Activated CD4-positive, alpha-beta T cell treated with anti-CD3 and anti-CD28 coated beads, Interleukin-2, amount 50 U/mL, for 1 hour (primary cell): ENCODE measurements around the gene GCLM.
A peak's percentile ranks its signal among the peaks of the same experiment; 100 is the strongest.
"Not testable (repeated sequence)": the region's sequence is repeated elsewhere in the genome, so short reads cannot be mapped to it uniquely, and the experiment has no call there.

Source experiments
- DNase-seq: peaks from one replicate; pipeline ENCODE4 v3.0.0-alpha.2; 2020

Gene GCLM

DNA sequence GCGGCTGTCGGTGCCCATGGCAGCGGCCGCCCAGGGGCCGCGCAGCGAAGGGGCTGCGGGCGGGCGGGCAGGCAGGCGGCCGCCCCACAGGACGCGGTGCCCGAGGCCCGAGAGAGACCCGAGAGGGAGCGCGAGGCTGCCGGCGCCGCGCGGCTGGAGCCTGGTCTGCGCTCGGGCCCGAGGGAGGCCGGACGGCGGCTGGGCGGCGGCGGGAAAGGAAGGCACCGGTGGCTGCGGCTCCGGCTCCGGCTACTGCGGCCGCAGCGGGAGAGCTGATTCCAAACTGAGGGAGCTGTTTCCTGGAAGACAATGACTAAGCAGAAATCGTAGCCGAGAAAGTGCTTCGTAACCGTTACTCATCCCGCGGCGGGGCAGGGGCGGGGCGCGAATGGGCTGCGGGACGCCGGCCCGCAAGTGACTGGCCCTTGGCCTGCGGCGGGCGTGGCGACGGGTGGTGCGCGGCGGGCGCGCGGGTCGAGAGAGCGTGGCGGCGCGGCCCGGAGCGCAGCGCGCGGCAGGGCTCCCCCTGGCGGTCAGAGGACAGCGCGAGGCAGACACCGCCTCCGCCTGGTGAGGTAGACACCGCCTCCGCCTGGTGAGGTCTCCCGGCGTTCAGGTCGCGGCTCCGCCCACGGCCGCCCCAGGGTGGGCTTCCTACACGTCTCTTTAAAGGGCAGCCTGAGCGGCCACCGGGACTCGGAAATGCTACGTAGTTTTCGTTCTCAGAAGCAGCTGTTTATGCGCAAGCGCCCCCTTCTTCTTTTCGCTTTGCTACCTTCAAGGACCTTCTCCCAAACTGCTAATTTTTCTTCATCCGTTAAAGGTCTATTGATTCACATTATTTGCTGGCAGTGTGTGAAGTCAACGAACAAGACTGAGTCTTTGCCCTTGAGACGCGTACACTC, at the start of gene GCLM:
TSS of gene GCLM (minus strand) at position 285 of the 905 bp plus-strand sequence. CDS start at position 18, 267 bp downstream.
- peak; percentile 88 for DNase-seq

DNA sequence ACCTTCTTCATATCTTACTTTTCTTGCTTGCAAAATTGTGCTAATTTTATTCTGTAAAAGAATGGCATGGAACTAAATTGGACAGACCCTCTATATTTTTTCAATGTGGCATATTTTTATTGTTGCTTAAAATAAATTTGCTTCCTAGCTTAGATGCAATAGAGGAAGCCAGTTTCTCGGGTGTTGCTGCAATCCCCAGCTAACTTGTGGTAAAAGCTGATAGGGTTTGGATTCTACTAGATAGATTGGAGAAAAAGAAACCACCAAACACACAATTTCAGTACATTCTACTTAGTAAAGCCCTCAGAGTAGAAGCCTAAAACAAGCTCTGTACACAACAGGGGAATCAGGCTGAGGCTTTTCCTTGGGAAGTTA, 49.5 kb upstream of the GCLM start:
- DNase-seq: no peak

DNA sequence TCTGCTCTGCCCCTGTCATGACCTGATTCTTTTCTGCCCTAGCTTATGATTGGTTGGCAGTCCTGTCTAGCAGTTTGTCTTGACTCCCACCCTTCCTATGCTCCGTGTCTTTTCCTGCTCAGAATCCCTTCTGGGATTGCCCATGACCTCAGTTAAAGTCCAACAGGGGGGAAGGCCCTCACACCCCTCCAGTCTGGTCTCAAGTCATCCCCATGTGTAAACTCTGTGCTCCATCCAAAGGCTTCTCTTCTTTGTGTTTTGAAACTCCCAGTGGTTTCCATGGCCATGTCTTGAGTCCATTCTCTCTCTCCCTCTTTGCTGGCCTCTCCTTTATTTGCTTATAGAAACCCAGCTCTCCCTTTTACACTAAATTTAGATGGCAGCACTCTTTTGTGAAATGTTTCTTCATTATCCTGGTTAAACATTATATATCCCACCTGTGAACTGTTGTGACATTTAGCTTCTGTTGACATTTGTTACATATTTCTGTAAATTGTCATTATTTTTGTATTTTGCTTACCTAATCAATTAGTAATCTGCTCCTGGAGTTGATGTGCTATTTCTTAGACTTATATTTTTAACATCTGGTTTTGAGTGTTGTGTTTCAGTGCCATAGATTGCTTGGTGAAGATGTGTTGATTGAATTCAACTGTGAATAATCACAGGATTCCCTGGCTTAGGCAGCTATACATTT, 48.9 kb upstream of the GCLM start:
- no peak for DNase-seq

- DNase-seq: no peak
Observed at GRCh38 chr1:93955765-93956164, 46.5 kb upstream of the GCLM start.

GRCh38 chr1:93947002-93947686, 37.9 kb upstream of the GCLM start:
- not testable (repeated sequence) for DNase-seq

DNA sequence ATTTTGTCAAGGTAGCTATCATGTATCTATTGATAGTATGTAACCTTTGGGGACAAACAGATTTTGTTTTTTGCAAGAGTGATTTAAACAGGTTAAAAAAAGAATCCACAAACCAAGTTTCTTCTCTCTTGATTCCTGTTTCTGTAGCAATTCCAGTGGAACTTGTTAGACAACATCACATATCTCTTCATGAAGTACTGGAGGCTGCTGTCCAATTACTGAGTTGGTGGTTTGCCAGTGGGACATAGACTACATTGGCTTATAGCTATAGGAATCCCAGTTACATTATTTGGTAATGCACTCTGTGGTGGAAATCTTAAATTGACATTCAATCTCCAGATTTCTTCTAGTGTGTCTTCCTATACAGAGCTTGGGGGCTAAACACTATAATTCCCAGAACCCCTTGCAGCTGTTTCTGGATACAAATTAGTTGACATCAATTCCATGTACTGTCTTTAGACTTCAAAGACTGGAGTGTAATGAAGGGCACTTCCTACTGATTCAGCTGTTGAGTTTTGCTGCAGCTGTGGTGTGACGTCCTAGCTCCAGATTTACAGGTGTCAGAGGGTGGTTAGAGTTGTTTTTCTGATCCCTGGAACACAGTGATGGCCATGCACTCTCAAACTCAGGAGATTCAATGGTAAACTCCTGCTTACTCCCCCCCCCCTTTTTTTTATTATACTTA, 29.4 kb upstream of the GCLM start:
- no peak for DNase-seq

- DNase-seq: no peak
Observed at GRCh38 chr1:93937997-93938396, 28.8 kb upstream of the GCLM start.

- DNase-seq: no peak
Observed at GRCh38 chr1:93925206-93925605, 16.0 kb upstream of the GCLM start.

DNA sequence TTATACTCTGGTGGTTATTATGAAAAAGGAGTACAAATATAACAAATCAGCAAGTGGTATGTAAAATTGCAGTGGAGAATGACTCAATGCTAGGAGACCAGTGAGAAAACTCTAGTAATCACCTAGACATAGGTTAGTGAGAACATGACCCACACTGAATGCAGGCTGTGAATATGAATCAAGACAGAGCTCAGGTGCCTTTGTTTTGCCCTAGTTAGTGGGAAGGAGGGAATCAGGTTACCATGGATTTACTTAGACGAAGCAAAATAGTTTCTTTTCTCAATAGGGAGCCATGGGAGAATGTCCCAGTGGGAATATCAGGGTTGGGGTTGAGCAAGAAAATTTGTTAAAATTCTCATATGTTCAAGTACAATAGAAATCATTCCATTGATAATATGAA, 10.6 kb upstream of the GCLM start:
- DNase-seq: no peak

- DNase-seq: no peak
Observed at GRCh38 chr1:93917302-93917701, 8.1 kb upstream of the GCLM start.

- DNase-seq: not testable (repeated sequence)
Observed at GRCh38 chr1:93910880-93911279, 1.6 kb upstream of the GCLM start.

DNA sequence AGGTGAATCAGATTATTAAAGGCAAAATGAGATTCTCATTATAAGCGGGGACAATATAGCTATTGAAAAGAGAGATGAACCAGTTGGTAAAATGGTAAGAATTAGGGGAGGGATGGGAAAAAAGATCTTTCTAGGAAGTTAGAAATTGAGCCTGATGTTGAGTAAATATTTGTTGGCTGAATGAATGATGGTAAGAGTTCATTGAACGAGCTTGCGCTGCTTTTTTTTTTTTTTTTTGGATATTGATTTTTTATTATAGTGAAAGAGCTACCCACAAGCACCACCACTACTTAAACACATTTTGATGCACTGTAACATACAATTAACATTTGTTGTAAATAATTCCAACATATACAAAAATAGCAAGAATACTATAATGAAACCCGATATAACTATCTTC, 1.1 kb upstream of the GCLM start:
- DNase-seq: no peak

GRCh38 chr1:93908394-93909145, 660 bp downstream of the GCLM start:
- peak; percentile 36 for DNase-seq

DNA sequence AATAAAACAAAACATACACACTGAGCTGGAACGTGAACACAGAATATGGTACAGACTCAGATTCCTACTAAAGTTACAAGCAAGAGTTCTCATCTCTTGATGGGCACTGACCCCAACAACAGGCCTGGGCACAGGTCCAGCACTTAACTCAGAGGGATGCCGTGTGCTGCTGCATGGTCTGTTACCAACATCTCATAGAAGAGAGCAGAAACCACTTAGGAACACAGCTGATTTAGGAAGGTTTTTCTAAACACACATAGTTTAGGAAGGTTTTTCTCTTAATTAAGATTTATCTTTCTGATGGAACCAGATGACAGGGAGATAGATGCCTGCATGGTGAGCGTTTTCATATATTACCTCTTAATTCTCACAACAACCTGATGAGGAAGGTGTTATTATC, 1.5 kb downstream of the GCLM start:
- no peak for DNase-seq

DNA sequence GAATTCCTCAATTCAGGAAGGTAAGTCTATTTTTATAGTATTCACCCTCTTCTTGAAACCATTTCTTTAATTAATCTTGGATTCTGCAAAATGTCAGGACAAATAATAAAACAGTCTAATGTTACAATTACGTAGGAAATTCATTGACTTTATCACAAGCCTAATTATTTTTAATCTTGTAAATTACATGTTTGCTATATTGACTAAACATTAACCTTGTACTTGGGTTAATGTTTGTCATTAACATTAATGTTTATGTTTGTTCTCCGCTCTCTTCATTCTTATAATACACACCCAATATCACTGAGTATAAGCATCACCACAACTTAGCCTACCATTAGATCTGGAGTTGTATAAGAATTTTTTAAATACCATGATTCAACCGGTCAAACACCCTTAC, 2.8 kb downstream of the GCLM start:
- no peak for DNase-seq

DNA sequence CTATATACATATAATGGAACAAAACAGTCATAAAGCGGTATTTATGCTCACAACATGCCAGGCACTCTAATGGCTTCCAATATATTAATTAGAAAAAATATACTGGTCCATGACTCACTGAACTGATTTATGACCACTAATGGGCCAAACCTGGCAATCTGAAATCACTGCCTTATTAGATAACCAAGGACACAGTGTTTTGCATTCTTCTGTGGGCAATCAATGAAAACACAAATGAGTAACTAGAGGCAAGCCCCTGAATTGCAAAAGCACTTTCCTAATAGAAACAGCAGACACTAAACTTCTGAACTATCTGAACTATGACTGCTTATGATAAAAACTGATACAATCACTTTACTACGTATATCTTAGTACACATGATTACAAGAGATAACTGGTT, 3.5 kb downstream of the GCLM start:
- no peak for DNase-seq

DNA sequence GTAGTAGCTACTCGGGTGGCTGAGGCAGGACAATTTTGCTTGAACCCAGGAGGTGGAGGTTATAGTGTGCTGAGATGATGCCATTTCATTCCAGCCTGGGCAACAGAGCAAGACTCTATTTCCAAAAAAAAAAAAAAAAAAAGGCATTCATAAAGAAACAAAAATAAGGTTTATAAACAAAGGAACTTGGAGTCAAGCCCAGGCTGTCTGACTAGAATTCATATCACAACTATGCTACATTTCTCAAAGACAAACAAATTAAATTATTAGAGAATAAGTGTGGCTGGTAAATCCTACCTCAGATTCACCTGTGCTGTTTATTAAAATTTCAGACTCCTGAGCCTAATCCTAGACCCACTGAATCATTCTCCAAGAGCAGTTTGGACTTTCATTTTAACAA, 4.2 kb downstream of the GCLM start:
- DNase-seq: no peak

DNA sequence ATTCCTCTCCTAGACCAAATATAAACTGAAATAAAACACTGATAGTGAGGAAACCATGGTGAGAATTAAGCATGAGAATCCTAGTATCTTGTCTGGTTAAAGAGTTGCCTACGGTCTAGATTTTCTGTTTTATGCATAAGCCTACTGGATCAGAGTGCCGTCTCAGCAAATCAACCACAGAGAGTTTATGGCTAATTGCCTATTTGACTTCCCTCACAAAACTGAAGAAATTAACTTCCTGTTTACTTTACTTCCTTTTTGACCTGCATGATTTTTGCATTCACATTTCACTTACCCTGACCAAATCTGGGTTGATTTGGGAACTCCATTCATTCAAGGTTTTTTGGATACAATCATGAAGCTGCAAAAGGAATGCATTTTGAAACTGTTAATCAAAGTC, 5.0 kb downstream of the GCLM start:
- DNase-seq: no peak

- DNase-seq: no peak
Observed at GRCh38 chr1:93900723-93901504, 8.3 kb downstream of the GCLM start.

- no peak for DNase-seq
Observed at GRCh38 chr1:93899543-93900207, 9.6 kb downstream of the GCLM start.

DNA sequence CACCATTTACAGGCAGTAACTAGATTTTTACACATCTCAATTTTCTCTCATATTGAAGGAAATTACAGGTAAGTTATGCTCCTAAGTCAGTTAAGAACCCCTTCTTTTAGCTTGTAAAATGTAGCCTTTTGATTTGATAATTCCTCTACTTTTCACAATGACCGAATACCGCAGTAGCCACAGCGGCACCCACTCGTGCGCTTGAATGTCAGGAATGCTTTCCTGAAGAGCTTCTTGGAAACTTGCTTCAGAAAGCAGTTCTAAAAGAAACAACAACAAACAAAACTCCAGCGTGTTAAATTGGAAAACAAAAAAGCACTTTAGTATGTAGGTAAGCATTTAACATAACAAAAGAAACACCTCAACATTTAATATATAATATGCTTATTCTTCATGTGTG, 20.3 kb downstream of the GCLM start:
- no peak for DNase-seq
